T47D (cell line): ENCODE data around the gene DDX52.

Experiments
- DNase-seq, 2 experiments: peaks; one replicate each; pipeline versions ENCODE4 v3.0.0 to v3.0.0-alpha.2; 2011 to 2012; ENCODE audit warnings: low read depth in 1 of 2, low spot score in 1 of 2
- JUND ChIP-seq: IDR thresholded peaks from 2 replicates; pipeline ENCODE4 v1.6.1; 2012; ENCODE audit warnings: low read depth
- in situ Hi-C: cut with HindIII; loops from 2 replicates; pipeline ENCODE4 v1.10.0; 2016; ENCODE audit warnings: low sequenced_read_pairs, low pct_unique_long_range_greater_than_20kb

DDX52 gene

GRCh38 chr17:37671824-37672547 lies 28.7 kb upstream of the DDX52 start:
- TF ChIP-seq JUND: no peak
- no peak for DNase-seq
- in situ Hi-C loops: no loop called here

- in situ Hi-C loops: no loop called here
- no peak for TF ChIP-seq JUND
- no peak for DNase-seq
These were observed 28.0 kb upstream of the DDX52 start for GRCh38 chr17:37671028-37671823.

GRCh38 chr17:37667039-37667438 lies 23.8 kb upstream of the DDX52 start:
- no peak for DNase-seq
- no peak for TF ChIP-seq JUND
- in situ Hi-C loops: no loop called here

DNA sequence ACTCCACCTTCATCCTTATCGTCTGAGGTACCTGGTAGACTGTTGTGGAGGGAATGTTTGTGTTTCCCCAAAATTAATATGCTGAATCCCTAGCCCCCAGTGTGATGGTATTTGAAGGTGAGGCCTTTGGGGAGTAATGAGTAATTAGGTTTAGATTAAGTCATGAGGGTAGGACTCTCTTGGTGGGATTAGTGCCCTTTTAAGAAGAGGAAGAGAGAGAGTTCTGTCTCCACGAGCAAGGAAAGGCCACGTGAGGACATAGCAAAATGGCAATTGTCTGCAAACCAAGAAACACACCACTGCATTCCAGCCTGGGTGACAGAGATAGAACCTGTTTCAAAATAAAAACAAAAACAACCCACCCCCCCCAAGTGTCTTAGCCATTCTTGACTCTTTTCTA lies 21.0 kb upstream of the DDX52 start:
- in situ Hi-C loops: no loop called here
- DNase-seq: no peak
- TF ChIP-seq JUND: no peak

DNA sequence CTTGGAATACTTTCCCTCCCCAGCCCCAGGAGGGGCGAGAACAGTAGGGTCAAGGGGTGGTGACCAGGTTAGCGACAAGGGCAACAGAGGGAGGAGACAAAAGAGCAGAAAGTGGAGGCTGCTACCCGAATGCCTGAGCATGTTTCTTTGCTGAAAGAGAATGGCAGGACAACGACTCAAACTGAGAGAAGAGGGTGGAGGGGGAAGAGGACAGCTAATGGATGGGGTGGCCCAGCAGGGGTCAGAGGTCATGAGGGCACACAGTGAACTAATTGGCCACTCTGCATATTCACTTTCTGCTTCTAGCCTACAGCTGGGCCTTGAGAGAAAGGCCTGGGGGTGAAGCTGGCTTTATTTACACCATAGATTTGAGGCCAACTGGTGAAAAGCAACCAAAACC lies 19.1 kb upstream of the DDX52 start:
- no peak for TF ChIP-seq JUND
- in situ Hi-C loops: no loop called here
- DNase-seq: no peak

DNA sequence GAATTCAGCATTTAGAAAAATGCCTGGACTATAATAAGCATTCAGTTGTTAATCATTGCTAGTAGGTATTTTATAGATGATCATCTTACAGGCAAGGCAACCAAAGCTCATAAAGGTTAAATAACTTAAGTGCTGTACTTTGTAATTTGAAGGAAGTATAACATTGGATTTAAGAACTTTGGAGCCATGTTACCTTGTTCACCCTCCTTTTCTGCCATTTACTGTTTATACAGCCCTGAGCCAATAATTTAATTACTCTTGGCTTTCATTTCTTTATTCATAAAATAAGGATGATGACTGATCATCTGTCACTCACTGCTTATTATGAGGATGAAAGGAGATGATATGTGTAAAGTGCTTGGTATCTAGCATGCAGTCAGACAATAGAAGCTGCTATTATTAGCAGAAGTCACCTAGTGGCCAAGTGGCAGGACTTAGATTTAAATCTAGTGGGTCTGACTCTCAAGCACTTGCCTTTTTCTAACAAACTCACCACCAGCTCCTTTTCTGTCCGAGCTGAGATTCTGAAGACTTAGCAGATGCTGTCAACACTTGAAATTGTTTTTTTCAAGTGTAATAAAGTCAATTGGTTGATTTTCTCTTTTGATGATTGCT lies 18.3 kb upstream of the DDX52 start:
- no peak for TF ChIP-seq JUND
- in situ Hi-C loops: no loop called here
- DNase-seq: no peak

DNA sequence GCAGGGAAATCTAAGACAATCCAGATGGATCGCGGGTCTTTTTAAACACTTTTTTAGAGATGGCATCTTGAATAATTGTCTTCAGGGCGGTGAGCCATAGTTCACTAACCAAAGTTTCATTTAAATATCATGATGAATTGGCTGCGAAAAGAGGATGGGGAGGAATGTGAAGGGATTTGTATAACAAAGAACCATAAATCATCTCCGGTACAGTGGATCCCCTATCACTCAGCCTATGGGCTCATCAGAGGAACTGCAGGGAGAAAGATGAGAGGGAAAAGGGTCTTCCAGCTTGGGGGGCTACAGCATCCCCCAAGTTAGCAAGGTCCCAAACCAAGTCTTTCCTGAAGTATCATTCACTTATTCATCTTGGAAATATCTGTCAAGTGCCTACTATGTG lies 16.7 kb upstream of the DDX52 start:
- in situ Hi-C loops: no loop called here

GRCh38 chr17:37657202-37657601 lies 14.0 kb upstream of the DDX52 start:
- in situ Hi-C loops: no loop called here
- no peak for DNase-seq
- TF ChIP-seq JUND: no peak

More for the DNA sequence above, 16.7 kb upstream of the DDX52 start:
- no peak for DNase-seq
- TF ChIP-seq JUND: no peak

DNA sequence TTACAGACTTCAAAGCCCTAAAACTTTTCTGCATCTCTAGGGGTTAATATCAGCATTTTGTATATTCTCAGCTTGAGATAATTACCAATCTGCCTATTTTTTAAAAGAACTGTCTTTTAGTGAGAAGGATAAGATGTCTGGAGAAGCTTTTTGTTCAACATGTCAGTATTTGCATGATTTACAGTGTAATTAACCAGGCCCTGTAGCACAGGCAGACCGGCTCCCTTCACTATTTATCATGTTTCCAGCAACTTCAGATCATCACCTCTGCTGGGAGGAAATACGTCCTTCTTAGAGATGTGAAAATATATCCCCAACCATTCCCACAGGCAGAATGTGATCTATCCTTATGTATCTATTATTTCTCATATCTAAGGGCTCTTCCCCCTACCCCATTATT lies 8.6 kb upstream of the DDX52 start:
- no peak for TF ChIP-seq JUND
- DNase-seq: no peak
- in situ Hi-C loops: no loop called here

GRCh38 chr17:37650419-37651003 lies 7.3 kb upstream of the DDX52 start:
- in situ Hi-C loops: no loop called here
- TF ChIP-seq JUND: no peak
- peak in 1 of 2 experiments; percentile 84 for DNase-seq

GRCh38 chr17:37648555-37648954 lies 5.3 kb upstream of the DDX52 start:
- no peak for DNase-seq
- in situ Hi-C loops: no loop called here
- TF ChIP-seq JUND: no peak

DNA sequence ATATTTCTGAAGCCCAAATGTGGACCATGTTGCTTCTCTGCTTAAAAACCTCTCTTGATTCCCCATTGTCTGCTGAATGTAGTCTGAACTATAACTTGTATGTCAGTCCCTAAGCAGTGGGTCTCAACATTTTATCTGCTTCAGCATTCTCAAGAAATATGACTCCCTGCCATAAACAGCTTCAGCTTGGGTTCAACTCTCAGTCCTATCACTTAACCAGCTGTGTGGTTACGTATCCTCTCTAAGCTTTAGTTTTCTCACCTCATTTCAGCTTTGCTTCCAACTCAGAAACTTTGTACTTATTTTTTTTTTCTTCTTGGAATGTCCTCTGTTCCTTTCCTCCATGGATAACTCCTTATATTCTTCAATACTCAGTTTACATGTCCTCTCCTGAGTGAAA lies 4.6 kb upstream of the DDX52 start:
- no peak for TF ChIP-seq JUND

DNA sequence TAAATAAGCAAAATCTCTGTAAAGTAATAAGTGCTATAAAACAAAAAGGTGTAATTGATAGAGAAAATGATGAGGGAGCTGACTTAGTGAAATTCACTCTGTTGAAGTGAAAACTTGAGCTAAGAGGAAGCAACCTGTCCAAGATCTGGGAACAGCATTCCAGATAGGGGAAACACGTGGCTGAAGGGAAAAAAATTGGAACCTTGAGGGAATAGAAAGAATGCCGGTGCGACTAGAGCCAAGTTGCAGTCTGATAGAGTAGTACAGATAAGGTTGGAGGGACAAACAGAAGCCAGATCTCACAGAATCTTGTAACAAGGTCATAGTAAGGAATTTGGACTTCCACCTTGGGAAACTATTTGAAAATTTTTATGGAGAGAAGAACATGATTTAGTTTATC lies 623 bp upstream of the DDX52 start:
- no peak for DNase-seq
- in situ Hi-C loops: no loop called here
- no peak for TF ChIP-seq JUND

More for the DNA sequence above, 4.6 kb upstream of the DDX52 start:
- in situ Hi-C loops: no loop called here
- DNase-seq: no peak
